Ovary (tissue), 9 donors: ENCODE measurements around the gene RGS6. TPM values are rescaled to one million over a fixed set of nuclear protein-coding genes. Genes with fewer than 3 reads are reported as not detected.

Experiments
- DNase-seq, 5 donors: peaks; one replicate each; pipeline ENCODE4 v3.0.0-alpha.2; 2019 to 2020
- H3K27ac ChIP-seq, 2 donors: fragments of 200-600 bp; one replicate each; pipeline versions ENCODE4 v1.5.1 to v1.8.0; 2019 to 2022
- H3K27me3 ChIP-seq: fragments of 200-600 bp; one replicate; pipeline ENCODE4 v1.8.0; 2022
- H3K36me3 ChIP-seq: fragments of 200-600 bp; sonication (generic); one replicate; pipeline ENCODE4 v1.5.1; 2019
- H3K4me1 ChIP-seq: one replicate; pipeline ENCODE4 v1.8.1; 2013; ENCODE audit warnings: mild to moderate bottlenecking, moderate library complexity; ENCODE audit not compliant: insufficient read depth
- H3K4me3 ChIP-seq: fragments of 200-600 bp; sonication (generic); one replicate; pipeline ENCODE4 v1.5.1; 2017
- H3K9me3 ChIP-seq, 2 donors: fragments of 200-600 bp in 1 of 2; sonication (generic) in 1 of 2; one replicate each; pipeline versions ENCODE4 v1.5.1 to v1.8.1; 2013 to 2019; ENCODE audit warnings: mild to moderate bottlenecking in 1 of 2, moderate library complexity in 1 of 2
- EP300 ChIP-seq: sonication (generic); formaldehyde crosslinking; IDR thresholded peaks from one replicate; pipeline ENCODE4 v1.6.1; 2017; ENCODE audit warnings: antibody characterized with exemption
- POLR2A ChIP-seq: fragments of 450-650 bp; IDR thresholded peaks from one replicate; pipeline ENCODE4 v1.6.1; 2017; ENCODE audit warnings: antibody characterized with exemption, mild to moderate bottlenecking, moderate library complexity
- WGBS, 3 donors: extraction: QIAGEN DNeasy Blood & Tissue Kit in 1 of 3; methylation state at CpG; one replicate each; pipeline versions ENCODE4 v1.1.5 to v1.1.7; 2013 to 2017; 5-methylcytosine and 5-hydroxymethylcytosine counted together
- intact Hi-C, 4 donors: fragments of 100-400 bp; cut with DNase I; formaldehyde crosslinking; loops; one replicate each; pipeline versions ENCODE4 v1.11.0 to v1.15.1; 2022 to 2023
- polyA plus RNA-seq, 2 donors: library from polyadenylated mRNA; stranded (reverse); fragments of 200-250 nt in 1 of 2; fragments of 350-450 nt in 1 of 2; fragmentation: Illumina TruSeq in 1 of 2; extraction: RNeasy Lipid Tissue Mini Kit (QIAGEN cat#74804) in 1 of 2; gene quantifications; one replicate each; pipeline ENCODE4 v1.2.3, GENCODE V29; 2013 to 2014
- total RNA-seq, 7 donors: library from RNA; depleted of rRNA in 2 of 7; stranded (reverse); fragments of >200 nt in 2 of 7; fragmentation: NEBNext Ultra II Directional in 3 of 7; extraction: Animal tissue kit (Norgen Biotek cat#: 25700) in 3 of 7; gene quantifications; one replicate each; pipeline versions ENCODE4 v1.1.0 to v1.2.4, GENCODE V29; 2016 to 2023
- TF ChIP-seq, protein P1 (sequence below), 3 donors: fragments of 450-650 bp in 2 of 3; fragments of 200-600 bp in 1 of 3; IDR thresholded peaks; one replicate each; pipeline versions ENCODE4 v1.5.1 to v1.8.0; 2016 to 2022; ENCODE audit warnings: antibody characterized with exemption in 3 of 3, mild to moderate bottlenecking in 1 of 3
- donor health status: DM: no; HTN: no; CAD: no; lungs with moderate emphysema.
- donor health status: DM: no; HTN: no; CAD: no.
- donor health status: Bipolar disorder and iron deficiency.
- donor health status: DM: yes; HTN: yes; CAD: no.
- donor health status: DM: no; HTN: no; CAD: no.
- donor health status: DM: yes; HTN: yes; CAD: no.

RGS6 gene
- total and polyA plus RNA-seq, 9 donors, result 0.53 to 6.9 (median 1.1) TPM

DNA sequence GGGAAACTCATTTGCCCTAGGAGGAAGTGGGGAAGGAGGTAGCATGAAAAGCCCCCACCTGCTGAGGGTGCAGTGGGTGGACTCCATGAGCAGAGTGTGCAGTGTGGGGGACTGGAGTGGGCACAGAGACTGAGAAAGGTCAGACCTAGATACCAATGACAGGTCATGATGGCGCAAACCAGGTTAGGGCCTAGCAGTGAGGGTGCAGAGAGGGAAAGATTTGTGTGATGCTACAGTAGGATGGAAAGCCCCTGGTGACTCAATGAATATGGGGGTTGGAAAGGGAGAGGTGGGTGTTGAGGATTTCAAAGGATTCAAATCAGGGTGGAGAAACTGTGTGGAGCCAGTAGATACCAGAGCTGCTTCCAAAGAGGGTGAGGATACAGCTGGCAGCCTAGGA, 642.5 kb downstream of the RGS6 start:
- Histone ChIP-seq H3K9me3 (no peaks in the 10 kb centered on the region), H3K27me3 (no peaks in the 10 kb centered on the region), H3K4me1 (peaks cover 4% of the 10 kb centered on the region), H3K27ac (no peak overlapping the region), H3K4me3 (no peak overlapping the region), H3K36me3 (no peaks in the 10 kb centered on the region)
- TF ChIP-seq EP300, result no peak
- intact Hi-C loops, result no loop called here
- no peak for DNase-seq
- WGBS, 3 donors, result 96 to 100% (median 97%) methylated on average over 1 of the region's 1 CpG

DNA sequence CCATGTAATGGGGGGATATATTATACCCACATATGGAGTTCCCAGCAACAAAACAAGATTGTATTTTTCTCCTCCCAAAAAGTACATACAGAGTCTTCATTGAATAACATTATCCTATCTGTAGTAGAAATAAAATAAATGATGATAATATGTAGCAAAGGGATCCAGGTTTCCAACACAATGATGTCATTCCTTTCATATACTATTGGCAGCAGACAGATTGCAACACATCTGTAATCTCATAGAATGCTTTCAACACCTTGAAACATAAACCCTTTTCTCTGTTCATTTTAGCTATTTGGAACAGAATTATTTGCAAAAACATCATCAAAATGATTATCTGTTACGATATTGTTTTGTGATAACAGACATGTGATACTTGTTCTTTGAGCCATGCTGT, 644.0 kb downstream of the RGS6 start:
- DNase-seq, result no peak
- no peak overlapping the region for H3K27ac ChIP-seq
- TF ChIP-seq EP300, result no peak
- no peak for TF ChIP-seq POLR2A
- TF ChIP-seq, protein P1, sequence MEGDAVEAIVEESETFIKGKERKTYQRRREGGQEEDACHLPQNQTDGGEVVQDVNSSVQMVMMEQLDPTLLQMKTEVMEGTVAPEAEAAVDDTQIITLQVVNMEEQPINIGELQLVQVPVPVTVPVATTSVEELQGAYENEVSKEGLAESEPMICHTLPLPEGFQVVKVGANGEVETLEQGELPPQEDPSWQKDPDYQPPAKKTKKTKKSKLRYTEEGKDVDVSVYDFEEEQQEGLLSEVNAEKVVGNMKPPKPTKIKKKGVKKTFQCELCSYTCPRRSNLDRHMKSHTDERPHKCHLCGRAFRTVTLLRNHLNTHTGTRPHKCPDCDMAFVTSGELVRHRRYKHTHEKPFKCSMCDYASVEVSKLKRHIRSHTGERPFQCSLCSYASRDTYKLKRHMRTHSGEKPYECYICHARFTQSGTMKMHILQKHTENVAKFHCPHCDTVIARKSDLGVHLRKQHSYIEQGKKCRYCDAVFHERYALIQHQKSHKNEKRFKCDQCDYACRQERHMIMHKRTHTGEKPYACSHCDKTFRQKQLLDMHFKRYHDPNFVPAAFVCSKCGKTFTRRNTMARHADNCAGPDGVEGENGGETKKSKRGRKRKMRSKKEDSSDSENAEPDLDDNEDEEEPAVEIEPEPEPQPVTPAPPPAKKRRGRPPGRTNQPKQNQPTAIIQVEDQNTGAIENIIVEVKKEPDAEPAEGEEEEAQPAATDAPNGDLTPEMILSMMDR (IDR thresholded peaks at IDR 0.05), result no peak
- no peaks in the 10 kb centered on the region for H3K9me3 ChIP-seq
- H3K4me1 ChIP-seq, result peaks cover 4% of the 10 kb centered on the region
- H3K27me3 ChIP-seq, result no peaks in the 10 kb centered on the region
- WGBS, 3 donors, result 88 to 89% (median 88%) methylated on average over 1 of the region's 1 CpG
- no peaks in the 10 kb centered on the region for H3K36me3 ChIP-seq
- intact Hi-C loops, result no loop called here
- H3K4me3 ChIP-seq, result no peak overlapping the region

DNA sequence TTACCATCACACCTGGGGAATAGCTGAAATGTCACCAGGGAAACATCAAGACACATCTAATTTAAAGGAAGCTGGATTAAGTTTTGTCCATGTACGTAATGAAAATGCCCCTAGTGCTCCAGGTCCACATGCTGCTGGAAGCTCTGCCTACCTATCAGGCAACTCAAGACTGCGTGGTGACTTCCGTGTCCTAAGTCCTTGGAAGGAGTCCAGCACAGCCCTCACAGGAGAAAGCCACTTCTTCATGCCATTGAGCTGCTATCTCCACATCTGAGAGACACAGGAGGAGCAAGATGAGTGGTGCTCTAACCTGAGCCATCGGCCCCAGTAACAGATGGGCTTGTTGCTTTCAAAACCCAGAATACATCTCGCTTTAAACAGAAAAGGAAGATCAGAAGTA, 645.3 kb downstream of the RGS6 start:
- TF ChIP-seq POLR2A, result no peak
- no peak overlapping the region for H3K4me3 ChIP-seq
- intact Hi-C loops, result no loop called here
- peaks cover 4% of the 10 kb centered on the region for H3K4me1 ChIP-seq
- no peak for DNase-seq
- H3K36me3 ChIP-seq, result no peaks in the 10 kb centered on the region
- WGBS, 3 donors, result 79 to 87% (median 86%) methylated on average over 5 of the region's 5 CpGs
- no peaks in the 10 kb centered on the region for H3K9me3 ChIP-seq
- no peaks in the 10 kb centered on the region for H3K27me3 ChIP-seq
- H3K27ac ChIP-seq, result no peak overlapping the region

DNA sequence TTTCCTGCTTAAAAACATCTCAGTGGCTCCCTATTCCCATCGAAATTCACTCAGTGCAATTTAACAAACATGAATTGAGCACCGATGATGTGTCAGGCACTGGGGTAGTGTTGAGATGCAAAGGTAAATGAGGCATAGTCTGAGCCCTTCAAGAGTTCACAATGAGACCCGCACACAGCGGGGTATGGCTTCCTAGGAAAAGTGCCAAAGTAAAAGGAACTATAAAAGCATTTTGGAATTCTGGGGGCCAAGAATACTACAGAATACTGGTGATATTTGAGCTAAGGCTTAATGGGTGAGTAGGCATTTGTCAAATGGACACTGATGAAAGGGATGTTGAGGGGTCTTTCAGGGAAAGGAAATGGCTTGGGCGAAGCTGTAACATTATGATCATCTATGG, 646.3 kb downstream of the RGS6 start:
- H3K27ac ChIP-seq, result no peak overlapping the region
- 85 to 87% (median 87%) methylated on average over 5 of the region's 5 CpGs for WGBS, 3 donors
- H3K27me3 ChIP-seq, result no peaks in the 10 kb centered on the region
- no peak for DNase-seq
- peaks cover 4% of the 10 kb centered on the region for H3K4me1 ChIP-seq
- no peaks in the 10 kb centered on the region for H3K36me3 ChIP-seq
- H3K9me3 ChIP-seq, result no peaks in the 10 kb centered on the region
- intact Hi-C loops, result no loop called here
- TF ChIP-seq, protein P1 (IDR thresholded peaks at IDR 0.05), result no peak
- no peak for TF ChIP-seq POLR2A
- TF ChIP-seq EP300, result no peak
- no peak overlapping the region for H3K4me3 ChIP-seq

DNA sequence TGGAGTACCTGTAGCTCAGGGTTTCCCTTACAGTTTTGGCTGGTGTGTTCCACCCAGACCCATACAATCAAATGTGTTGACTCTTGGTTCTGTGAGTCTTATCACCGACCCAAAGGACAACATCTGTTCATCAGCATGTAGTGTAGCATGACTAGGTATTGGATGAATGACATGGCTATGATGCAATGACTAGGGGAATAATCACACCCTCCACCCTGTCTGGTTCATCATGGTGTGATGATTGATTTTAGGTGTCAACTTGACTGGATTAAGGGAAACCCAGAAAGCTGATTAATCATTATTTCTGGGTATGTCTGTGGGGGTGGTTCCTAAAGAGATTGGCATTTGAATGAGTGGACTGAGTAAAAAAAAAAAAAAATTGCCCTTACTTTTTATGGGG, 650.4 kb downstream of the RGS6 start:
- no peak overlapping the region for H3K27ac ChIP-seq
- DNase-seq, result no peak
- H3K9me3 ChIP-seq, result no peaks in the 10 kb centered on the region
- WGBS, 3 donors, result 79 to 92% (median 83%) methylated on average over 1 of the region's 1 CpG
- no peak for TF ChIP-seq POLR2A
- TF ChIP-seq, protein P1 (IDR thresholded peaks at IDR 0.05), result no peak
- no peak for TF ChIP-seq EP300
- H3K4me1 ChIP-seq, result no peaks in the 10 kb centered on the region
- H3K36me3 ChIP-seq, result no peaks in the 10 kb centered on the region
- no peaks in the 10 kb centered on the region for H3K27me3 ChIP-seq
- intact Hi-C loops, result no loop called here
- no peak overlapping the region for H3K4me3 ChIP-seq
